Measurements from ENCODE around the gene CPN1. TPM values are rescaled to one million over a fixed set of nuclear protein-coding genes. Genes with fewer than 3 reads are reported as not detected.

CPN1 gene
- total RNA-seq = not detected in 2 replicates

GRCh38 chr10:100081075-100082001, at the start of gene CPN1:
Gene CPN1 (minus strand): TSS chr10:100081869. CDS start chr10:100081625, 244 bp downstream.

GRCh38 chr10:100009793-100010676, 71.6 kb downstream of the CPN1 start, which contains the start of gene DNMBP:
Gene DNMBP (minus strand): TSS chr10:100009947. CDS start chr10:99972124, 37,823 bp downstream.

Other genes with a start within 250 kb of the CPN1 start
- 16.7 and 20.4 TPM in 2 replicates for gene DNMBP, start 71.9 kb downstream of the CPN1 start, total RNA-seq
- gene ERLIN1, start 104.2 kb upstream of the CPN1 start, total RNA-seq = 28.3 and 39.2 TPM in 2 replicates
- 17.3 and 19.1 TPM in 2 replicates for gene CHUK, start 147.7 kb upstream of the CPN1 start, total RNA-seq
- gene CWF19L1, start 185.8 kb upstream of the CPN1 start, total RNA-seq = 22.5 and 35.3 TPM in 2 replicates
- gene BLOC1S2, start 204.8 kb upstream of the CPN1 start, total RNA-seq = 50.5 and 54.2 TPM in 2 replicates
- gene PKD2L1, start 248.4 kb upstream of the CPN1 start, total RNA-seq = not detected in 2 replicates

All from myometrial cell (primary cell).